Activated CD4-positive, alpha-beta memory T cell treated with anti-CD3 and anti-CD28 coated beads for 36 hours (primary cell): Measurements from ENCODE around the gene C14orf93. TPM values are rescaled to one million over a fixed set of nuclear protein-coding genes. Genes with fewer than 3 reads are reported as not detected.

Experiments
- CTCF ChIA-PET: fragments of 350-600 bp; sonication (Branson Sonifier 250); formaldehyde crosslinking; loops from one replicate; lab custom pipeline; 2021; ENCODE audit warnings: antibody characterized with exemption, inconsistent platforms; lab: Charles Lee
- POLR2A ChIA-PET: fragments of 350-600 bp; sonication (Branson Sonifier 250); formaldehyde crosslinking; loops from one replicate; lab custom pipeline; 2021; ENCODE audit warnings: antibody characterized with exemption; lab: Charles Lee
- DNase-seq: peaks from one replicate; pipeline ENCODE4 v3.0.0-alpha.2; 2020
- H3K27ac Mint-ChIP-seq: one replicate; pipeline ENCODE4 v1.8.0; 2021; ENCODE audit warnings: mixed read lengths
- H3K27me3 Mint-ChIP-seq: one replicate; pipeline ENCODE4 v1.8.0; 2021; ENCODE audit warnings: mixed read lengths
- H3K36me3 Mint-ChIP-seq: one replicate; pipeline ENCODE4 v1.8.0; 2021; ENCODE audit warnings: mixed read lengths
- H3K4me1 Mint-ChIP-seq: one replicate; pipeline ENCODE4 v1.8.0; 2021; ENCODE audit warnings: low read depth, mixed read lengths
- H3K4me3 Mint-ChIP-seq: one replicate; pipeline ENCODE4 v1.8.0; 2021; ENCODE audit warnings: mild to moderate bottlenecking, mixed read lengths
- H3K9me3 Mint-ChIP-seq: one replicate; pipeline ENCODE4 v1.8.0; 2021; ENCODE audit warnings: mixed read lengths
- intact Hi-C: fragments of 100-400 bp; cut with micrococcal nuclease; formaldehyde crosslinking; loops from one replicate; pipeline ENCODE4 v1.15.1; 2023
- total RNA-seq, 2 experiments: library from RNA; stranded (reverse); gene quantifications; one replicate each; pipeline ENCODE4 v1.2.3, GENCODE V29; 2021

C14orf93 gene
- total RNA-seq, 2 experiments from 2014 or later = 7.5 to 10.8 TPM

- Mint-ChIP-seq H3K27ac (no peak overlapping the region), H3K27me3 (no peaks in the 10 kb centered on the region), H3K36me3 (no peaks in the 10 kb centered on the region), H3K9me3 (no peaks in the 10 kb centered on the region), H3K4me1 (no peaks in the 10 kb centered on the region), H3K4me3 (no peak overlapping the region)
- POLR2A ChIA-PET = interaction anchor here (0.8 to 2.2 kb wide), 5 partner anchors 20 to 72 kb away, joined by 3 to 14 read pairs (median 4); partner anchors contain the start of genes CDH24 and PSMB5
- no peak for DNase-seq
- CTCF ChIA-PET = interaction anchor here (0.6 to 18.3 kb wide), 60 partner anchors 10 to 428 kb away, joined by 3 to 839 read pairs (median 5); partner anchors contain the start of genes ACIN1, C14orf119, CDH24 and HAUS4
- intact Hi-C loops = loop anchor here (1.0 to 10.0 kb wide), 2 partner anchors 72 to 199 kb away; partner anchors contain the start of gene SLC7A8
Observed at GRCh38 chr14:22985894-22986507, 23.9 kb downstream of the C14orf93 start.

GRCh38 chr14:22984959-22985658 lies 24.8 kb downstream of the C14orf93 start:
- DNase-seq = no peak
- H3K27ac Mint-ChIP-seq = no peak overlapping the region
- H3K4me1 Mint-ChIP-seq = peaks cover under 1% of the 10 kb centered on the region
- no peaks in the 10 kb centered on the region for H3K9me3 Mint-ChIP-seq
- no peaks in the 10 kb centered on the region for H3K27me3 Mint-ChIP-seq
- ChIA-PET CTCF (interaction anchor here (0.7 to 18.3 kb wide), 18 partner anchors 8 to 336 kb away, joined by 3 to 839 read pairs (median 10); partner anchors contain the start of genes CDH24, HAUS4, PABPN1 and PRMT5), POLR2A (interaction anchor here (0.5 kb wide), 1 partner anchor 48 kb away, joined by 4 read pairs; no protein-coding TSS in a partner anchor)
- H3K36me3 Mint-ChIP-seq = no peaks in the 10 kb centered on the region
- no peak overlapping the region for H3K4me3 Mint-ChIP-seq
- intact Hi-C loops = loop anchor here (5.0 to 10.0 kb wide), 2 partner anchors 163 to 200 kb away; partner anchors contain the start of gene SLC7A8

GRCh38 chr14:22982477-22983245 lies 27.3 kb downstream of the C14orf93 start, which contains the start of gene AJUBA:
AJUBA (minus strand) TSS chr14:22982551; CDS start chr14:22982266, 285 bp downstream.
- POLR2A ChIA-PET = interaction anchor here (0.7 to 1.7 kb wide), 6 partner anchors 24 to 80 kb away, joined by 3 to 4 read pairs (median 3); no protein-coding TSS in a partner anchor
- H3K27me3 Mint-ChIP-seq = no peaks in the 10 kb centered on the region
- no peaks in the 10 kb centered on the region for H3K36me3 Mint-ChIP-seq
- no peaks in the 10 kb centered on the region for H3K9me3 Mint-ChIP-seq
- intact Hi-C loops = loop anchor here (1.0 to 10.0 kb wide), 8 partner anchors 9 to 425 kb away; partner anchors contain the start of genes HAUS4, LRP10, PRMT5 and SLC7A8
- CTCF ChIA-PET = interaction anchor here (0.6 to 18.3 kb wide), 34 partner anchors 8 to 445 kb away, joined by 3 to 839 read pairs (median 4); partner anchors contain the start of genes CDH24, HAUS4, PRMT5 and PSMB5
- no peak within 1 kb of the TSS for H3K27ac Mint-ChIP-seq
- H3K4me3 Mint-ChIP-seq = no peak within 1 kb of the TSS
- peaks cover 6% of the 10 kb centered on the region for H3K4me1 Mint-ChIP-seq
- DNase-seq = peak; percentile 82

GRCh38 chr14:22981876-22982476 lies 28.0 kb downstream of the C14orf93 start:
- ChIA-PET CTCF (interaction anchor here (0.7 to 18.3 kb wide), 23 partner anchors 8 to 444 kb away, joined by 3 to 839 read pairs (median 5); partner anchors contain the start of genes CDH24, HAUS4 and PRMT5), POLR2A (interaction anchor here (0.7 to 1.7 kb wide), 4 partner anchors 25 to 1135 kb away, joined by 3 to 4 read pairs (median 3); partner anchors contain the start of genes ACIN1 and C14orf119)
- peak; percentile 16 for DNase-seq

GRCh38 chr14:22981090-22981875 lies 28.7 kb downstream of the C14orf93 start:
- H3K27ac Mint-ChIP-seq = no peak overlapping the region
- POLR2A ChIA-PET = interaction anchor here (0.7 to 1.4 kb wide), 3 partner anchors 26 to 1134 kb away, joined by 3 read pairs; partner anchors contain the start of genes ACIN1 and C14orf119
- DNase-seq = peak; percentile 29
- no peaks in the 10 kb centered on the region for H3K36me3 Mint-ChIP-seq
- H3K9me3 Mint-ChIP-seq = no peaks in the 10 kb centered on the region
- peaks cover 6% of the 10 kb centered on the region for H3K4me1 Mint-ChIP-seq
- CTCF ChIA-PET = interaction anchor here (1.2 to 18.3 kb wide), 12 partner anchors 7 to 425 kb away, joined by 5 to 839 read pairs (median 12); partner anchors contain the start of genes CDH24, HAUS4 and PRMT5
- no peaks in the 10 kb centered on the region for H3K27me3 Mint-ChIP-seq
- peak overlapping the region; percentile 25 for H3K4me3 Mint-ChIP-seq
- intact Hi-C loops = loop anchor here (5.0 to 10.0 kb wide), 2 partner anchors 159 to 204 kb away; partner anchors contain the start of gene SLC7A8

More at GRCh38 chr14:22981876-22982476, 28.0 kb downstream of the C14orf93 start:
- Mint-ChIP-seq H3K4me1 (peaks cover 6% of the 10 kb centered on the region), H3K36me3 (no peaks in the 10 kb centered on the region), H3K27me3 (no peaks in the 10 kb centered on the region), H3K4me3 (no peak overlapping the region), H3K9me3 (no peaks in the 10 kb centered on the region), H3K27ac (no peak overlapping the region)
- intact Hi-C loops = loop anchor here (5.0 to 10.0 kb wide), 2 partner anchors 160 to 203 kb away; partner anchors contain the start of gene SLC7A8

GRCh38 chr14:22980672-22981089 lies 29.3 kb downstream of the C14orf93 start:
- H3K36me3 Mint-ChIP-seq = no peaks in the 10 kb centered on the region
- H3K4me3 Mint-ChIP-seq = peak overlapping the region; percentile 25
- H3K27me3 Mint-ChIP-seq = no peaks in the 10 kb centered on the region
- H3K4me1 Mint-ChIP-seq = peaks cover 6% of the 10 kb centered on the region
- intact Hi-C loops = loop anchor here (5.0 to 10.0 kb wide), 2 partner anchors 158 to 204 kb away; partner anchors contain the start of gene SLC7A8
- DNase-seq = peak; percentile 40
- H3K27ac Mint-ChIP-seq = no peak overlapping the region
- CTCF ChIA-PET = interaction anchor here (0.6 to 18.3 kb wide), 7 partner anchors 6 to 96 kb away, joined by 7 to 839 read pairs (median 30); partner anchors contain the start of genes CDH24 and PRMT5
- POLR2A ChIA-PET = no interaction called here
- no peaks in the 10 kb centered on the region for H3K9me3 Mint-ChIP-seq

GRCh38 chr14:22979748-22980392 lies 30.1 kb downstream of the C14orf93 start:
- intact Hi-C loops = loop anchor here (5.0 to 10.0 kb wide), 2 partner anchors 158 to 205 kb away; partner anchors contain the start of gene SLC7A8
- H3K27me3 Mint-ChIP-seq = no peaks in the 10 kb centered on the region
- no peak for DNase-seq
- H3K36me3 Mint-ChIP-seq = no peaks in the 10 kb centered on the region
- ChIA-PET CTCF (interaction anchor here (0.6 to 7.9 kb wide), 4 partner anchors 6 to 50 kb away, joined by 7 to 201 read pairs (median 32); partner anchors contain the start of gene PRMT5), POLR2A (no interaction called here)
- H3K9me3 Mint-ChIP-seq = no peaks in the 10 kb centered on the region
- peaks cover 6% of the 10 kb centered on the region for H3K4me1 Mint-ChIP-seq
- H3K4me3 Mint-ChIP-seq = peak overlapping the region; percentile 10
- no peak overlapping the region for H3K27ac Mint-ChIP-seq

GRCh38 chr14:22978981-22979671 lies 30.8 kb downstream of the C14orf93 start:
- ChIA-PET POLR2A (interaction anchor here (0.6 kb wide), 1 partner anchor 418 kb away, joined by 3 read pairs; no protein-coding TSS in a partner anchor), CTCF (interaction anchor here (7.4 kb wide), 1 partner anchor 79 kb away, joined by 129 read pairs; the partner anchor contains the start of gene CDH24)
- H3K9me3 Mint-ChIP-seq = no peaks in the 10 kb centered on the region
- H3K27ac Mint-ChIP-seq = no peak overlapping the region
- no peaks in the 10 kb centered on the region for H3K27me3 Mint-ChIP-seq
- H3K4me1 Mint-ChIP-seq = peaks cover 6% of the 10 kb centered on the region
- intact Hi-C loops = no loop called here
- no peak overlapping the region for H3K4me3 Mint-ChIP-seq
- H3K36me3 Mint-ChIP-seq = no peaks in the 10 kb centered on the region
- DNase-seq = no peak

- ChIA-PET CTCF (interaction anchor here (1.6 to 8.5 kb wide), 4 partner anchors 6 to 142 kb away, joined by 3 to 201 read pairs (median 70); partner anchors contain the start of genes AJUBA and CDH24), POLR2A (interaction anchor here (0.6 kb wide), 1 partner anchor 417 kb away, joined by 3 read pairs; no protein-coding TSS in a partner anchor)
- Mint-ChIP-seq H3K36me3 (no peaks in the 10 kb centered on the region), H3K9me3 (no peaks in the 10 kb centered on the region), H3K27me3 (no peaks in the 10 kb centered on the region), H3K27ac (no peak overlapping the region), H3K4me1 (peaks cover 6% of the 10 kb centered on the region), H3K4me3 (no peak overlapping the region)
- intact Hi-C loops = no loop called here
- DNase-seq = no peak
Observed at GRCh38 chr14:22978487-22978837, 31.5 kb downstream of the C14orf93 start.
